ENCODE results near the gene SIM2.
A peak's percentile ranks its signal among the peaks of the same experiment; 100 is the strongest.

SIM2 gene

GRCh38 chr21:36747041-36747814 is 48.3 kb downstream of the SIM2 start:
- peaks cover 16% of the 10 kb centered on the region for H3K4me1 Mint-ChIP-seq
- H3K27me3 Mint-ChIP-seq: peaks cover 68% of the 10 kb centered on the region
- no peak overlapping the region for H3K27ac Mint-ChIP-seq
- H3K9me3 Mint-ChIP-seq: no peaks in the 10 kb centered on the region
- H3K36me3 Mint-ChIP-seq: peaks cover 8% of the 10 kb centered on the region
- no peak for ATAC-seq
- peak overlapping the region; percentile 65 for H3K4me3 Mint-ChIP-seq

DNA sequence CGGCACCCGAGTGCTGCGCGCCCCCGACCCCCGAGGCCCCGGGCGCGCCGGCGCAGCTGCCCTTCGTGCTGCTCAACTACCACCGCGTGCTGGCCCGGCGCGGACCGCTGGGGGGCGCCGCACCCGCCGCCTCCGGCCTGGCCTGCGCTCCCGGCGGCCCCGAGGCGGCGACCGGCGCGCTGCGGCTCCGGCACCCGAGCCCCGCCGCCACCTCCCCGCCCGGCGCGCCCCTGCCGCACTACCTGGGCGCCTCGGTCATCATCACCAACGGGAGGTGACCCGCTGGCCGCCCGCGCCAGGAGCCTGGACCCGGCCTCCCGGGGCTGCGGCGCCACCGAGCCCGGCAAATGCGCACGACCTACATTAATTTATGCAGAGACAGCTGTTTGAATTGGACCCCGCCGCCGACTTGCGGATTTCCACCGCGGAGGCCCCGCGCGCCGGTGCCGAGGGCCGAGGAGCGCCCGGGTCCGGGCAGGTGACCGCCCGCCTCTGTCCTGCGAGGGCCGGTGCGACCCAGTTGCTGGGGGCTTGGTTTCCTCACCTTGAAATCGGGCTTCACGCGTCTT is 49.0 kb downstream of the SIM2 start:
- Mint-ChIP-seq H3K27ac (no peak overlapping the region), H3K9me3 (no peaks in the 10 kb centered on the region), H3K4me3 (no peak overlapping the region), H3K27me3 (peaks cover 63% of the 10 kb centered on the region), H3K4me1 (peaks cover 16% of the 10 kb centered on the region), H3K36me3 (peaks cover 13% of the 10 kb centered on the region)
- ATAC-seq: peak; percentile 22

- H3K4me1 Mint-ChIP-seq: peaks cover 16% of the 10 kb centered on the region
- no peak overlapping the region for H3K27ac Mint-ChIP-seq
- ATAC-seq: no peak
- H3K36me3 Mint-ChIP-seq: peaks cover 28% of the 10 kb centered on the region
- H3K4me3 Mint-ChIP-seq: no peak overlapping the region
- no peaks in the 10 kb centered on the region for H3K9me3 Mint-ChIP-seq
- peaks cover 42% of the 10 kb centered on the region for H3K27me3 Mint-ChIP-seq
These were observed 51.1 kb downstream of the SIM2 start for GRCh38 chr21:36749935-36750575.

GRCh38 chr21:36750576-36750959 is 51.7 kb downstream of the SIM2 start:
- Mint-ChIP-seq H3K9me3 (no peaks in the 10 kb centered on the region), H3K4me3 (no peak overlapping the region), H3K27ac (no peak overlapping the region)

GRCh38 chr21:36751383-36751782 is 52.5 kb downstream of the SIM2 start:
- peak; percentile 37 for ATAC-seq
- Mint-ChIP-seq H3K27me3 (peaks cover 29% of the 10 kb centered on the region), H3K27ac (no peak overlapping the region), H3K4me3 (no peak overlapping the region), H3K36me3 (peaks cover 37% of the 10 kb centered on the region), H3K4me1 (peaks cover 14% of the 10 kb centered on the region), H3K9me3 (no peaks in the 10 kb centered on the region)

More at GRCh38 chr21:36750576-36750959, 51.7 kb downstream of the SIM2 start:
- Mint-ChIP-seq H3K4me1 (peaks cover 16% of the 10 kb centered on the region), H3K27me3 (peaks cover 37% of the 10 kb centered on the region), H3K36me3 (peaks cover 31% of the 10 kb centered on the region)
- ATAC-seq: no peak

DNA sequence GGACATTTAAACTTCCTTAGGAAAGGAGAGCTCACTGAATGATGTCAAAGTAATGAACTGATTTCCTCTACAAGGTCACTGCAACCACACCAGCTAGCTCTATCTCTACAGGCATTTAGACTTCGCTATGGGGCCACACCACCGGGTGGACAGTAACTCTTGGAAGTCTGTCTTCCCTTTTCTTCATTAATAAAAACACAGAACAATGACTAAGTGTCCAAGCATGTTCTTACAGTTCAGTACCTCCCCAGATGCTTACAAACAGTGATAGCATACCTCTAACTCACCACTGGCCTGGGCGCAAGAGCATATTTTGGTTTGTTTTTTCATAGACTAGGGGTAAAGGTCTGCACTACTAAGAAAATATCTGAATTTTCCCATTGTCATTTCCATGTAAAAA is 54.6 kb downstream of the SIM2 start:
- Mint-ChIP-seq H3K27ac (no peak overlapping the region), H3K9me3 (no peaks in the 10 kb centered on the region), H3K27me3 (peaks cover 12% of the 10 kb centered on the region)

GRCh38 chr21:36754241-36754898 is 55.5 kb downstream of the SIM2 start:
- peaks cover 52% of the 10 kb centered on the region for H3K36me3 Mint-ChIP-seq
- no peak overlapping the region for H3K4me3 Mint-ChIP-seq
- no peaks in the 10 kb centered on the region for H3K9me3 Mint-ChIP-seq
- H3K4me1 Mint-ChIP-seq: no peaks in the 10 kb centered on the region
- no peak overlapping the region for H3K27ac Mint-ChIP-seq
- no peak for ATAC-seq
- peaks cover 4% of the 10 kb centered on the region for H3K27me3 Mint-ChIP-seq

More for the DNA sequence above, 54.6 kb downstream of the SIM2 start:
- ATAC-seq: no peak
- peaks cover under 1% of the 10 kb centered on the region for H3K4me1 Mint-ChIP-seq
- H3K4me3 Mint-ChIP-seq: no peak overlapping the region
- H3K36me3 Mint-ChIP-seq: peaks cover 44% of the 10 kb centered on the region

GRCh38 chr21:36756527-36756926 is 57.6 kb downstream of the SIM2 start:
- Mint-ChIP-seq H3K4me3 (no peak overlapping the region), H3K36me3 (peaks cover 57% of the 10 kb centered on the region), H3K9me3 (no peaks in the 10 kb centered on the region), H3K27ac (no peak overlapping the region), H3K27me3 (no peaks in the 10 kb centered on the region), H3K4me1 (no peaks in the 10 kb centered on the region)
- ATAC-seq: no peak

- H3K9me3 Mint-ChIP-seq: no peaks in the 10 kb centered on the region
- no peak for ATAC-seq
- H3K27ac Mint-ChIP-seq: no peak overlapping the region
- H3K27me3 Mint-ChIP-seq: no peaks in the 10 kb centered on the region
- H3K4me3 Mint-ChIP-seq: no peak overlapping the region
- H3K36me3 Mint-ChIP-seq: peaks cover 56% of the 10 kb centered on the region
- no peaks in the 10 kb centered on the region for H3K4me1 Mint-ChIP-seq
These were observed 58.3 kb downstream of the SIM2 start for GRCh38 chr21:36757196-36757595.

GRCh38 chr21:36759348-36760083 is 60.6 kb downstream of the SIM2 start:
- Mint-ChIP-seq H3K4me3 (no peak overlapping the region), H3K9me3 (no peaks in the 10 kb centered on the region), H3K4me1 (no peaks in the 10 kb centered on the region), H3K27me3 (no peaks in the 10 kb centered on the region), H3K27ac (no peak overlapping the region), H3K36me3 (peaks cover 49% of the 10 kb centered on the region)
- no peak for ATAC-seq

DNA sequence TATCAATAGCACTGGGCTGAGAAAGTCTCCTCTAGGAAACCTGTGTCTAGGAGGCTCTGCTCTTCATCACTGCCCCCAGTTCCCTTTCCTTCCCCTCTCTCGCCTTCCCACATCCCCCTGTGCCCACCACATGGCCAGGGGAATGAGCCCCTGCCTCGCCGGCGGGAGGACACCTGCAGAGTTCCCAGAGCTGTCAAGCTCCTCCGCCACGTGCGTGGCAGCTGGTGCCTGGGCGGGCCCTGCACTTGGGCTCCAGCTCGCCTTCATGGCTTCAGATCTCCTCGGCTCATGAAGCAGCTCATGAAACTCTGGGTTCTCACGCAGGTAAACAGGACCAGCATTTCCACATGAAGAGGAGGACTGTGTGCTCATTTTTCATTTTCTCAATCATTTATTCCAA is 62.8 kb downstream of the SIM2 start:
- H3K9me3 Mint-ChIP-seq: no peaks in the 10 kb centered on the region
- no peaks in the 10 kb centered on the region for H3K27me3 Mint-ChIP-seq
- no peak for ATAC-seq
- H3K4me1 Mint-ChIP-seq: no peaks in the 10 kb centered on the region
- H3K27ac Mint-ChIP-seq: no peak overlapping the region
- no peak overlapping the region for H3K4me3 Mint-ChIP-seq
- H3K36me3 Mint-ChIP-seq: peaks cover 47% of the 10 kb centered on the region

- Mint-ChIP-seq H3K4me3 (no peak overlapping the region), H3K4me1 (no peaks in the 10 kb centered on the region), H3K36me3 (peaks cover 49% of the 10 kb centered on the region), H3K27me3 (no peaks in the 10 kb centered on the region), H3K9me3 (no peaks in the 10 kb centered on the region), H3K27ac (no peak overlapping the region)
- ATAC-seq: no peak
These were observed 63.7 kb downstream of the SIM2 start for GRCh38 chr21:36762642-36763041.

- H3K9me3 Mint-ChIP-seq: no peaks in the 10 kb centered on the region
- no peak for ATAC-seq
- H3K27me3 Mint-ChIP-seq: no peaks in the 10 kb centered on the region
- H3K27ac Mint-ChIP-seq: no peak overlapping the region
- H3K36me3 Mint-ChIP-seq: peaks cover 49% of the 10 kb centered on the region
- no peak overlapping the region for H3K4me3 Mint-ChIP-seq
- no peaks in the 10 kb centered on the region for H3K4me1 Mint-ChIP-seq
These were observed 64.4 kb downstream of the SIM2 start for GRCh38 chr21:36763305-36763704.

- H3K27ac Mint-ChIP-seq: no peak overlapping the region
- H3K4me1 Mint-ChIP-seq: no peaks in the 10 kb centered on the region
- H3K4me3 Mint-ChIP-seq: no peak overlapping the region
- H3K27me3 Mint-ChIP-seq: no peaks in the 10 kb centered on the region
- no peaks in the 10 kb centered on the region for H3K9me3 Mint-ChIP-seq
- H3K36me3 Mint-ChIP-seq: peaks cover 34% of the 10 kb centered on the region
- no peak for ATAC-seq
These were observed 66.3 kb downstream of the SIM2 start for GRCh38 chr21:36765229-36765628.

DNA sequence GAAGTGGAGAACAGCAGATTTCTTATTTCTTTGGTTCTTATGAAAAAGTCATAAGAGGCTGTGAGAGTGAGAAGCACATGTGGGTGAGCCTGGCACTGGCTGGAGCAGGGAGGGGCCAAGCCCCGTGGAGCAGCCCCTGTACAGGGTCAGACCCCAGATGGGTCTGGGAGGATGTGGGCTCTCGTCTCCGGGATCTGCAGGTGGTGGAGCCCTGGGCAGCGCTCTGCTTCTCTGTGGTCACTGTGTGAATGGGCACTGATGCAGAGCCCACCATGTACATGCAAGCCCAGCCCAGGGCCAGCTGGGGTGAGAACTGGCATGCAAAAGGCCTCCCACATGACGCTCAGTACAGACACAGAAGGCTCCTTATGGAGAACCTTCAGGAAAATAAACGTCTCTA is 67.6 kb downstream of the SIM2 start:
- ATAC-seq: no peak
- H3K4me1 Mint-ChIP-seq: no peaks in the 10 kb centered on the region
- no peak overlapping the region for H3K4me3 Mint-ChIP-seq
- H3K9me3 Mint-ChIP-seq: no peaks in the 10 kb centered on the region
- no peaks in the 10 kb centered on the region for H3K27me3 Mint-ChIP-seq
- H3K27ac Mint-ChIP-seq: no peak overlapping the region
- peaks cover 34% of the 10 kb centered on the region for H3K36me3 Mint-ChIP-seq
